Measurements from ENCODE around the gene CDH5.
"Not testable (repeated sequence)": the region's sequence is repeated elsewhere in the genome, so short reads cannot be mapped to it uniquely, and the experiment has no call there.

CDH5 gene, protein sequence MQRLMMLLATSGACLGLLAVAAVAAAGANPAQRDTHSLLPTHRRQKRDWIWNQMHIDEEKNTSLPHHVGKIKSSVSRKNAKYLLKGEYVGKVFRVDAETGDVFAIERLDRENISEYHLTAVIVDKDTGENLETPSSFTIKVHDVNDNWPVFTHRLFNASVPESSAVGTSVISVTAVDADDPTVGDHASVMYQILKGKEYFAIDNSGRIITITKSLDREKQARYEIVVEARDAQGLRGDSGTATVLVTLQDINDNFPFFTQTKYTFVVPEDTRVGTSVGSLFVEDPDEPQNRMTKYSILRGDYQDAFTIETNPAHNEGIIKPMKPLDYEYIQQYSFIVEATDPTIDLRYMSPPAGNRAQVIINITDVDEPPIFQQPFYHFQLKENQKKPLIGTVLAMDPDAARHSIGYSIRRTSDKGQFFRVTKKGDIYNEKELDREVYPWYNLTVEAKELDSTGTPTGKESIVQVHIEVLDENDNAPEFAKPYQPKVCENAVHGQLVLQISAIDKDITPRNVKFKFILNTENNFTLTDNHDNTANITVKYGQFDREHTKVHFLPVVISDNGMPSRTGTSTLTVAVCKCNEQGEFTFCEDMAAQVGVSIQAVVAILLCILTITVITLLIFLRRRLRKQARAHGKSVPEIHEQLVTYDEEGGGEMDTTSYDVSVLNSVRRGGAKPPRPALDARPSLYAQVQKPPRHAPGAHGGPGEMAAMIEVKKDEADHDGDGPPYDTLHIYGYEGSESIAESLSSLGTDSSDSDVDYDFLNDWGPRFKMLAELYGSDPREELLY
- 0 reads per million in 3 experiments for total RNA-seq

DNA sequence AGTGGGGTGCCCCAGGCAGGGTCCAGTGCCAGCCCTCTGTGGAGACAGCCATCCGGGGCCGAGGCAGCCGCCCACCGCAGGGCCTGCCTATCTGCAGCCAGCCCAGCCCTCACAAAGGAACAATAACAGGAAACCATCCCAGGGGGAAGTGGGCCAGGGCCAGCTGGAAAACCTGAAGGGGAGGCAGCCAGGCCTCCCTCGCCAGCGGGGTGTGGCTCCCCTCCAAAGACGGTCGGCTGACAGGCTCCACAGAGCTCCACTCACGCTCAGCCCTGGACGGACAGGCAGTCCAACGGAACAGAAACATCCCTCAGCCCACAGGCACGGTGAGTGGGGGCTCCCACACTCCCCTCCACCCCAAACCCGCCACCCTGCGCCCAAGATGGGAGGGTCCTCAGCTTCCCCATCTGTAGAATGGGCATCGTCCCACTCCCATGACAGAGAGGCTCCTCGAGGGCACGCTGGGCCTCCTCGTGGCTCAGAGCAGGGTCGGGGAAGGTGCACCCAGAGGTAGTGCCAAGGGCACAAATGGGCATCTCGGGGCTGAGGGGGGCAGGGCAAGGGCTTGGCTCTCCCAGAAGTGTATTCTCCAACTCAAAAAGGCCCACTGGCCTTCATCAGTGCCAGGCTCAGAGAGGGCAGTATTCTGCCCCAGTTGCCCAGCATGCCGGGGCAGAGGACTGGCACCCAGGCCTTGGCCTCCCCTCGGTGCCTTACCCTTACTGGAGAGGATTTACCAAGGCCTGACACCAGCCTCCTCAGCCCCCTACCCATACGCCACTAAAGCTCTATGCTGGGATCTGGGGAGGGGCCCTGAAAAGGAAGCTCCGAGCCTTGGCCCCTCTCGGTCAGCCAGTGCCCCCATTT lies at the start of gene CDH5:
Gene CDH5, plus strand, starts transcription at position 259 of the 867 bp plus-strand sequence. CDS start 12,647 bp downstream, outside the sequence.
- no peak for DNase-seq

DNA sequence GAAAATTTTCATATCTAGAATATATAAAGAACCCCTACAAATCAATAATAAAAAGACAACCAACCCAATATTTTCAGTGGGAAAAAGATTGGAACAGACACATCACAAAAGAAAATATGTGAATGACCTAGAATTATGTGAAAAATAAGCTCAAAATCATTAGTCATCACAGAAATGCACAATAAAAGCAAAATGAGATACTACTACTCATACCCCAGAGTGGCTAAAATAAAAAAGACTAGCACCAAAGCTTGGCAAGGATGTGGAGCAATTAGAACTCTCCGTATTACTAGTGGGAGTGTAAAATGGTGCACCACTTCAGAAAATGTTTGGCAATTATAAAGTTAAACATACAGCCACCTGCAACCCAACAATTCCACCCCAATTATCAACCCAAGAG lies 48.0 kb upstream of the CDH5 start:
- no peak for DNase-seq

DNA sequence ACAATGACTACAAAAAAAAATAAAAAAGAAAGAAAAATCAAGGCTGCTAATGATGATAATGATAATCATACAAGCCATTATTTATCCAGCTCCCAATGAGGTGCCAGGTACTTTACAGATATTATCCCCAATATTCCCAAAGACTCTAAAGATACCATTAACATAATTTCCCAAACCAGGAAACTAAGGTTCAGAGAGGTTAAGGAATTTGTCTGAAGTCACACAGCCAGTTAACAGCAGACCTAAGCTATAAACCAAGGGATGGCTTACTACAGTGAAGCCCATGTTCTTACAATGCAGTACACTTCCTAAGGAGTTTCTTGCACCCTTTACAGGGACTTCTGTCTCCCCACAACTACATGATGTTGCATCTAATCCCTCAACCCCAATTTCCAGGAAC lies 45.7 kb upstream of the CDH5 start:
- DNase-seq: no peak

DNA sequence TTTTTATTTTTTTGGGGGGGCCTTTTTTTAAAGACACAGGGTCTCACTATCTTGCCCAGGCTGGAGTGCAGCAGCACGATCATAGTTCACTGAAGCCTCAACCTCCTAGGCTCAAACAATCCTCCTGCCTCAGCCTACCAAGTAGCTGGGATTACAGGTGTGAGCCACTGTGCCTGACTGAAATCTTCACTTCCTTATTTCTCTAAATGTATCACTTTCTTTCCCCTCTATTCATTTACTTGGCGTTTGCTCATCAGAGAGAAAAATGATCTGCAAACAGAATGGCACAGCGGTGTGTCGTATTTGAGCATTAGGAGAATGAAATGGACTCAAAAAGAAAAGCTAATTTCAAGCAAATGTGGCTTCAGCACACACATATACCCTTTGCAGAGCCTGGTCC lies 44.3 kb upstream of the CDH5 start:
- no peak for DNase-seq

DNA sequence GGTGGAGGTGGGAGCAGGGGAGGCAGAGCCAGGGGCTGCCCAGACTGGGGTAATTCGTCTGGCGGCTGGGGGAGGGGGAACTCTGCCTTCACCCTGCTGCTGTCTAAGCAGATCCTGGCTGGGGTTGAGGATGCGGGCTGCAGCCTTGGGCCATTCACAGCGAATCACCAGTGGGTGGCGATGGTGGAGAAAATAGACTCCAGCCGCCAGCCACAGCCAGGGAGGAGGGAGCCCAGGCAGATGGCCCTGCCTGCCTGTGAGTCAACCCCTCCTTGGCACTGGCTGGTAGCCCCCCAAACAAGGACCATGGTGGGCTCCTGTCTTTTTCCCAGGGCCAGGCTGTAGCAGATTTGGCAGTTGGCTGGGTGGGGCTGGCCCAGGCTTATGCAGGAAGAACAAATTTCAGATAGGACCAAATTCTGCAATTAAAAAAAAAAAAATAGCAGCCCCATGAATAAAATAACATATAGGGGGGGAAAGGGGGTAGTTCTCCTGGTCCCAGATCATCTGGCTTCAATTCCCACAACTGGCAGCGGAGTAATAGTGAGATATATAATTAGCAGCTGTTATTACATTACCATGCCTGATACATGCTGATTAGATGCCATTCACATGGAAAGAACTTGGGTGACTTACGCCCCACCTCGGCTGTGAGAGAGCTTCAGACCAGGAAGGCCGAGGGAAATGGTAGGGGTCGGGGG lies 41.5 kb upstream of the CDH5 start:
- no peak for DNase-seq

DNA sequence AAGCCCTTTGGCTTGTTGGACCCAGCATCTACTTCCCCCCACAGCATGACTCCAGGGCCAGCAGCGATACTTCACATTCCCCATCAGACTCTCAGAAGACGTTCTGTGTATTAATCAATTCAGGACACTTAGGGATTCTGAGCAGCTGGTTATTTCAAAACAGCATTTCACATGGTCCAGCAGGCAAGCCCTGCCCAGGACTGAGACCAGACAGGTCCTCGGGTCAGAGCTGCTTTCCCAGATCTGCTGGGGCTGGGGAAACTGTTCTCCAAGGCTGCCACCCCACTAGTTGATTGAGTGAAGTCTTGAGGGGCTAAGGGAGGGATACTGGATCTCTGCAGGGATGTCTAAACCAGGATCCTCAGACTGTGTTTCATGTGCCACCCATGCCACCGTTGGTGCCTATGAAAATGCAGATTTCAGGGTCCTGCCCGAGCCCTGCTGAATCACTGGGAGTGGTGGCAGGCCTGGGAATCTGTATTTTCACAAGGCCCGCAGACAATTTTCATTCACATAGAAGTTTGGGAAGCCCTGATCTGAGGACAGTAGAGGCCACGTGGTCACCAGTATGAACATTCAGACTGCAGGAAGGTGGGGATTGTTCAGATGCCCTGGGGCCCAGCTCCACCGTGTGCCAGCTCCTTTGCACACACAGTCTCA lies 40.6 kb upstream of the CDH5 start:
- DNase-seq: no peak

DNA sequence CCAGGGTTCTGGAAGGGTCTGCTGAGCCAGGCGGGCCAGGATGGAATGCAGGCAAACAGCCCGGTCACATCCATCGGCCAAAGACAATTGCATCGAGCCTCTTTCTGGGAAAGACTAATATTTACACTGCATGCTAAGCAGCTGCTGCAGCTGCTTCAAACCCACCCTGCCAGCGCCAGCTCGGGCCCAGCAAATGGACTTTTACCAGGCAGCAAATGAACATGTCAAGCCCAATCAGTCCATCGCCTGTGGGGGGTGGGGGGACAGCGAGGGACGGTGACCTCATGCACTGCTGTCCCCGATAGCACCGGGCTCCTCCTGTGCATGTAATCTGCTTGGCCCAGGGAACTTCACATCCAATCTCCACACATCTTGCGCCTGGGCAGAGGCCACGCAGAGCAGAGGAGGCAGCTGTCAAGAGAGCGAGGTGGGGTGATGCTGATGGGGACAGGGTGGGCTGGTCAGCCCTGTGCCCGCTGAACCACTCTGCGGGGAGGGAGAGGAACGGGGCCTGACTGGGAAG lies 39.4 kb upstream of the CDH5 start:
- DNase-seq: no peak

DNA sequence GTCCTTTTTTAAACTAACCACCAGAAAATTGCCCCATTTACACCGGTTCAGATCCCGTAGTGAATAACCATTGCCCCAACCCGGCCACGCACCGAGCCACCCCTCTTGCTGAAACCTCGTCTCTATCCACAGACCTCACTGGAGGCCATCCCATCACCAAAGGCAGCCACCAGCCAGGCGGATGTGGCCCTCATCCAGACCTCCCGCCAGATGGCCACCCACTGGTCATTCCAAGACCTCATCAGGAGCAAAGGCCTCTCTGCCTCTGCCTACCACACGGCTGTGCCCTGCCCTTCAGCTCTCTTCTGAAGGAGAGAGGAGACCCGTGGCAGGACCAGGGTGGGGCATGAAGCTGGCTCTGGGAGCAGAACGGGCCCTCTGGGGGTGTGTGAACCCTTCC lies 38.2 kb upstream of the CDH5 start:
- no peak for DNase-seq

DNA sequence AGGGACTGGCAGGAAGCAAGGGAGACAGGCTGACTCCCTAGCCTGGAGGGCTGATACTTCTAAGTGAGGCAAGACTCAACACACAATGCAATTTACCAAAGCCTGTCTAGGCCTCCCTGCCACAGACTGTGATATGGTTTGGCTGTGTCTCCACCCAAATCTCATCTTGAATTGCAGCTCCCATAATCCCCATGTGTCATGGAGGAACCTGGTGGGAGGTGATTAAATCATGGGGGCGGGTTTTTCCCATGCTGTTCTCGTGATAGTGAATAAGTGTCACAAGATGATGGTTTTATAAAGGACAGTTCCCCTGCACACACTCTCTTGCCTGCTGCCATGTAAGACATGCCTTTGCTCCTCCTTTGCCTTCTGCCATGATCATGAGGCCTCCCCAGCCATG lies 35.0 kb upstream of the CDH5 start:
- not testable (repeated sequence) for DNase-seq

DNA sequence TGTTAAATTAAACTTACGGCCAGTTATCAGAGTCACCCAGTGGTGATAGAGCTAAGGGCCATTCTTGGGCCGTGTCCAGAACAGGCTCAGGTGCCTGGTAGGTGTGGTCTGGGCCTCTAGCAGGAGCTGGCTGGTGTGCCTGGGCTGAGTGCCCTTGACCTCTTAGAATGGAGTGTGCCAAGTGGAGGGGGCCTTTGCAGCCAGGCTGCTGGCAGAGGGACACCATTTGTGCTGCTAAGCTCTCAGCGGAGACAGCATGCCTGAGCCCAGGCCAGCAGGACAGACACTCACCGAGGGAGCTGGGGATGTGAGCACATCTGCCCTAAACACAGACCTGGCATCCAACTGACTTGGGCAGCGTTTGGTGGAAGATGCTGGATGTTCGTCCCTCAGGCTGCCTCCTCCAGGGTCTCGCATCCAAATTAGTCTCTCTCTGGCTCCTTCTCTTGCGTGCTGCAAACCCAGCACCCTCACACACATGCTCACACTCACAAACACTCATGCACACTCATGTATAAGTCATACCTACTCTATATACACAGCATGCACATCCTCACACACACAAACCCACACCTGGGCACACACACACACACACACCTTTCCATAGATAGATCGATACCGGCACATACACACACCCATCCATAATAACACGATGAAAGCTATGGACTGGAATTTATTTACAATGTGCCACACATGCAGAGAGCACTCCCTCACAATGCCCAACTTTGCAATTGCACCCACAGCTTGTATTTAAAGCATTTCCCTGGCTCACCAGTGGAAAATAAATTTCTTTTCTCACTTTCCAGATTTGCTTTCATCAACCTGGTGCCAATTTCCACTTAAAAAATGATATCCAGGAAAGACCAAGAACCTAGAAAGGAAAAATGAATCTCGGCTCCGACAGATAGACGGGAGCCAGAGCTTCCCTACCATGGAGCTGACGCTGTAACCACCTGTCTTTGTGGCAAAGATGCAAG lies 33.6 kb upstream of the CDH5 start:
- DNase-seq: no peak

DNA sequence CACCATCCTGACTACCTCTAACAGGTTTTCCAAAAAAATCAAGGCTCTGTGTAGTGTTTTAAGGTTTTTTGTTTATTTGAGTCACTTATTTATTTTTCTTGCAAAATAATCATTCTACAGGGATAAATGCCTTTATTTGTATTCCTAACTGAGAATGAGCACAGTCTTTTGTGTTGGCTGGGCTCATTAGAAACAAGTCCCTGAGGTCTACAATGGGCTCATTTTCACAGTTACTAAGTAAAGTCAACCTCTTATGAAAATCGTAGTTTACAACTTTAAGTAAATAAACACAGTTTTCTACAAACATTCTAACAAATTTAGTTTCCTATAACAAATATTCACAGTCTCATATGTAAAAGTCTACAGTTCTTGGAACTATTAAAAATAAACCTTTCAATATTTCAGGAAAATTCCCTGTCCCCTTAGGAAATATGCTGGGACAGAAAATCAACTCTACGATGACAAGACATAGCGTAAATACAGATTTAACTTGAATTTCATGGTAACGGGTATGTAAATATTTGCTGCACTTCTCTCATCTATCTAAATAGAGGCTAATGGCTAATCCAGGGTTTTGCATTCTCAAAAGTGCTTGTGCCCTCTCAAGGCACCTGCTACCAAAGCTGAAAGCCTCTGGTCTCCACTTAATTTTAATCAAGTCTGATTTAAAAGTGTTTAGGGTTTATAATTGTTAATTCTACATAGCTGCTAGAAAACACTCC lies 31.5 kb upstream of the CDH5 start:
- DNase-seq: no peak

DNA sequence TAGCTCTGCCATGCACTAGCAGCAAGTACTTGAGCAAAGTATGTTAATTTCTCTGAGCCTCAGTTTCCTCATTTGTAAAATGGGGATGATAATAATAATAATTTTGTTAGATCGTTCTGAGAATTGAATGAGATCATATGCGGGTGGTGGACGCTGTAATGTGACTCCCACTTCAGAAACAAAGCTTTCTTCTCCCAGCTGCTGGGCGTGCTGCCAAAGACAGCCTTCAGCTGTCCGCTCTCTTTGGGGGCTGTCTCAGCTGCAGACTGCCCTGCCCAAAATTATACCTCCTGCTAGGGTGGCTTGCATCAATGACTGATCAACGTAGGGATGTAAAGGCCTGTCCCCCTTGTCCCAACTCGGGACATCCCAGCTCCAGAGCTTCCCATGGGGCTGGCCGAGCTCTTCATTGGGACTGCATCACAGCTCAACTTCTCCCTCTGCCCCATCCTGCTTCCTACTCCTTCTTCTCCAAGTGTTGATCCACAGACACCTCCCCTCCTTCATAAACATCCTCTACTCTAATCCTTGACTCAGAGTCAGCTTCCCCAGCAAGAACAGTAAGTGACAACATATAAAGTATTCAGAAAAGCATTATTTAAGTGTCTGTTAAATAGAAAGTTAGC lies 30.7 kb upstream of the CDH5 start:
- no peak for DNase-seq

DNA sequence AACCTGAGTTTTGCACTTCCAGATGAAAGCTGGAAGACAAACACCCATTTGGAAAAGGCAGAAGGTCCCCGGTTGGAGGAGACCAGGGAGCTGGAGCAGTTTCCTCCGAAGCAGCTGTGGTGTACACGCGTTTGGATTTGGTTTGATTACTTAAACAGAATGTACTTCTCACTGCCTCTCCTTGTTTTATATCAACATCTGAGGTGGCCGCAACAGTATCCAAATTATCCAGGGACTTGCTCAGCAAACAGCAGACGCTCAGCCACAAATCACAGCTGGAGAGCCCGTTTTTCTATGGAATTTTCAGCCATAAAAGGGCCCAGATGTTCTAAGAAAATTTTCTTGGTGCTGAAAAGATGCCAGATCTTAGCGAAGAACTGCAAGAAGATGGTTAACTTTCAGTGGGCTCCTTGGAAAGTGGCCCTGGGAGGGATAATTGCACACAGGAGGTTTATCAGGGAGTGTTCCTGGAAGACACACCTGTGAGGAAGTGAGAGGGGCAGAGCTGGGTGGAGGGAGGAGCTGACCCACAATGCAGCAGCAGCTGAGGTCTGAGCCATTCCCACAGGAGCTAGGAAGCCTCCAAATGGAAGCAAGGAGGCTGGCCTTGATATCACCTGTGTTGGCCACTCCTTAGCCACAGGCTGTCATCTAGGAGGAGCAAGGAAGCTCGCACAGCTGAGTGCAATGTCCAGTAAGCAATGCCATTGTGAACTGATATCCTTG lies 28.9 kb upstream of the CDH5 start:
- no peak for DNase-seq

DNA sequence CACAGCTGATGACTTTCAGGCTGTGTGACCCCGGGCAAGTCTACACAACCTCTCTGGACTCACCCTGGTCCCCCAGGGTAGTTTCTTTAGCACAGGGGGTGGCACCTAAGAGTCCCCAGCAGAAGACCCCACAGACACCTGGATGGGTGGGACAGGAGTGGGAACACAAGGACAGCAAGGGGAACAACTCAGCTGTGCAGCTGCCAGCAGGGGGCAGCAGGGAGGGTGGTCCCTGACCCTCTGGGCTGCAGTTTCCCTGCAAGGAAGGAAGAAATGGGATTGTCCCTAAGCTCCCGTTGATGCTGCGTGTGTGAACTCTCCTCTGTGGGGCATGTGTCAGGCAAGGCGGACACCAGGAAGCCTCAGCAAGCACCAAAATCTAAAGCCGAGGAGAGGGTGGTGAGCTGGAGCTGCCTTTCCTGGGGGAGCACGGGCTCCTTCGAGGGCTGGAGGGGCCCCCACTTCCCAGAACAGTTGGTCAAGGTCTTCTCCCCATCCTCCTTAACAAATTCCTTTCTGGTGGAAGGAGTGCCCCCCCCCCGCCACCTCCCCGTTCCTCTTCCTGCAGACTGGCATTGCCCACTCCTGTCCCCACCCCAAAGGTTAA lies 24.1 kb upstream of the CDH5 start:
- no peak for DNase-seq

DNA sequence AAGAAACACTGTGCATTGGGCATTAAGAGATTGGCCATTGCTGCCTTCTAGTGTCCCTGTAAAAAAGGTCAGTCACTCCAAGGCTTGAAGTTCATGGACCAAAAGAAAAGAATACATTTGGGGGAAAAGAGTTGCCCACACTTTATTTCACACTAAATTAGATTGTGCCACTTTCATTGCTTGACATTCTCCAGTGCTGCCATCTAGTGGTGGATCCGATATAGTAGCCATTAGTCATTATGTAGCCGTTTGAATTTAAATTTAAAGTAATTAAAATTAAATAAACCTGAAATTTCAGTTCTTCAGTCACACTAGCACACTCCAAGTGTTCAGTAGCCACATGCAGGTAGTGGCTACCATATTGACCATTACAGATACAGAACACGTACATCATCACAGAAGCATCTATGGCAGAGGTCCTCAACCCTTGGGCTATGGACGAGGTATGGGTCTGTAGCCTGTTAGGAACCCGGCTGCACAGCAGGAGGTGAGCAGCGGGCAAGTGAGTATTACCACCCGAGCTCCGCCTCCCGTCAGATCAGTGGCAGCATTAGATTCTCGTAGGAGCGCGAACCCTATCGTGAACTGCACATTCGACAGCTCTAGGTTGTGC lies 21.9 kb upstream of the CDH5 start:
- DNase-seq: peak; percentile 8

DNA sequence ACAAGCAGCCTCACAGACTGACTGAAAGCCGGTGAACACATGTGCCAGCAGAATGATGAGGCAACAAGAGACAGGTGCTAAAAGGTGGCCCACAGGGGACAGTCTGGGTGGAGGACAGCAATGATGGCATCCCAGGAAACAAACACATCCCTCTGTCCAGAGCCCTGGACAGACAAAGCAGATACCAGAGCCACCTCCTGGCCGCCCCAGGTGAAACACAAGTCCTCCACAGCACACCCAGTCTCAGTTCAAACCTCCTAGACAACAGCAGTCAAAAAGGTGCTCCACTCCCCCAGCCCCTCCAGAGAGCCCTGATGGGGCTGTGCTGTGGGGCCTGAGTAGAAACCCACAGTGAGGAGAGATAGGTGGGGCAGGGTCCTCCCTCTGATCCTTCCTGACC lies 20.3 kb upstream of the CDH5 start:
- DNase-seq: no peak

DNA sequence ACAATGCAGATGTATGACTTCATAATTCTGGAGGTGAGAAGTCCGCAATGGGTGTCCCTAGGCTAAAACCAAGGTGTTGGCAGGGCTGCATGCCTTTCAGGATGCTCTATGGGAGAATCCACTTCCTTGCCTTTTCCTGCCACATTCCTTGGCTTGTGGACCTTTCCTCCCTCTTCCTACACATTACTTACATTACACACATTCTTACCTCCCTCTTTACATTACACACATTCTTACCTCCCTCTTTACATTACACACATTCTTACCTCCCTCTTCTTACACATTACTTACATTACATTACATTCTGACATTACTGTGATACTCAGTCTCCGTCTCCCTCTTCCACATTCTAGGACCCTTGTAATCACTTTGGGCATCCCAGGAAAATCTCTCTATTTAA lies 14.2 kb upstream of the CDH5 start:
- DNase-seq: no peak

DNA sequence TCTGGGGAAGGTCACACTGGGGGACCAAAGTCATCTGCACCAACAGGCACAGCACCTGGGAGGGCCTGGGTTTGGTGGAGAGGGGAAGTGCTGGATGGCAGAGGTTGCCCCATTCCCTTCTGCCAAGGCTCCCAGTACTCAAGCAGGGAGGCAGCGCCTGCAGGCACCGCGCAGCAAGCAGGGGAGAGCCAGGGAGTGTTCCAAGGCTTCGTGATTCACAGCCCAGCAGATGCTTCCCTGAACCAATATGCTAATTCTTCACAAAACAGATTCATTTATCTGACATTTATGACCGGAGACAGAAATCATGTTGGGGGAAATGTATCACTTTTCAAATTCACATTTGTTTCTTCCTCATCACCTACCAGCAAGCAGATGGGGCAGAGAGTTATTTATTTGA lies 13.4 kb upstream of the CDH5 start:
- no peak for DNase-seq
